Vagina (tissue), 2 donors: ENCODE measurements around the gene EIF4H. TPM values are rescaled to one million over a fixed set of nuclear protein-coding genes. Genes with fewer than 3 reads are reported as not detected.

Source experiments
- DNase-seq, 2 donors: peaks; one replicate each; pipeline ENCODE4 v3.0.0-alpha.2; 2017; ENCODE audit errors: extremely low spot score in 2 of 2
- H3K27ac ChIP-seq: fragments of 200-600 bp; sonication (generic); one replicate; pipeline ENCODE4 v1.5.1; 2019
- H3K27me3 ChIP-seq: fragments of 200-600 bp; sonication (generic); one replicate; pipeline ENCODE4 v1.5.1; 2019
- H3K36me3 ChIP-seq, 2 donors: fragments of 200-600 bp; sonication (generic); one replicate each; pipeline ENCODE4 v1.5.1; 2017 to 2019
- H3K4me1 ChIP-seq: fragments of 200-600 bp; sonication (generic); one replicate; pipeline ENCODE4 v1.5.1; 2019
- H3K4me3 ChIP-seq, 2 donors: fragments of 200-600 bp; sonication (generic); 1 replicate in 1 of 2; 2 replicates in 1 of 2; pipeline ENCODE4 v1.5.1; 2016 to 2019
- H3K9me3 ChIP-seq: fragments of 200-600 bp; sonication (generic); one replicate; pipeline ENCODE4 v1.5.1; 2019
- POLR2A ChIP-seq, 2 donors: fragments of 450-650 bp; IDR thresholded peaks; one replicate each; pipeline ENCODE4 v1.6.1; 2017; ENCODE audit warnings: antibody characterized with exemption in 2 of 2, mild to moderate bottlenecking in 2 of 2, moderate library complexity in 2 of 2
- POLR2AphosphoS5 ChIP-seq, 2 donors: sonication (generic); formaldehyde crosslinking; IDR thresholded peaks; one replicate each; pipeline ENCODE4 v1.9.0; 2017; ENCODE audit warnings: antibody characterized with exemption in 2 of 2, mild to moderate bottlenecking in 2 of 2, low read depth in 1 of 2; ENCODE audit not compliant: insufficient read depth in 1 of 2
- intact Hi-C: fragments of 100-400 bp; cut with DNase I; formaldehyde crosslinking; loops from one replicate; pipeline ENCODE4 v1.15.1; 2023
- total RNA-seq: library from RNA; depleted of rRNA; stranded (reverse); fragments of >200 nt; gene quantifications from one replicate; pipeline ENCODE4 v1.2.3, GENCODE V29; 2016
- TF ChIP-seq, protein P1 (sequence below), 3 experiments: fragments of 450-650 bp in 2 of 3; fragments of 200-600 bp in 1 of 3; sonication (generic) in 1 of 3; IDR thresholded peaks; one replicate each; pipeline ENCODE4 v1.5.1; 2017 to 2019; ENCODE audit warnings: antibody characterized with exemption in 3 of 3, mild to moderate bottlenecking in 2 of 3, moderate library complexity in 2 of 3

Gene EIF4H
- total RNA-seq, result 139 TPM

GRCh38 chr7:74173866-74174605 is at the start of gene EIF4H:
Gene EIF4H (plus strand): TSS chr7:74174356. CDS start chr7:74174384, 28 bp downstream.
- Histone ChIP-seq H3K9me3 (no peaks in the 10 kb centered on the region), H3K27ac (peak within 1 kb of the TSS; percentile 96), H3K36me3 (no peaks in the 10 kb centered on the region), H3K4me3 (peak within 1 kb of the TSS; percentile 60 to 91), H3K4me1 (peaks cover 58% of the 10 kb centered on the region), H3K27me3 (no peaks in the 10 kb centered on the region)
- peak; percentile 96 for DNase-seq
- TF ChIP-seq POLR2AphosphoS5 (IDR thresholded peaks at IDR 0.05; ENCODE audit: insufficient read depth in 1 of 2, low read depth in 1 of 2), result peak in 1 of 2 donors; percentile 86
- peak in 1 of 2 donors; percentile 82 for TF ChIP-seq POLR2A (IDR thresholded peaks at IDR 0.05)
- TF ChIP-seq, protein P1, sequence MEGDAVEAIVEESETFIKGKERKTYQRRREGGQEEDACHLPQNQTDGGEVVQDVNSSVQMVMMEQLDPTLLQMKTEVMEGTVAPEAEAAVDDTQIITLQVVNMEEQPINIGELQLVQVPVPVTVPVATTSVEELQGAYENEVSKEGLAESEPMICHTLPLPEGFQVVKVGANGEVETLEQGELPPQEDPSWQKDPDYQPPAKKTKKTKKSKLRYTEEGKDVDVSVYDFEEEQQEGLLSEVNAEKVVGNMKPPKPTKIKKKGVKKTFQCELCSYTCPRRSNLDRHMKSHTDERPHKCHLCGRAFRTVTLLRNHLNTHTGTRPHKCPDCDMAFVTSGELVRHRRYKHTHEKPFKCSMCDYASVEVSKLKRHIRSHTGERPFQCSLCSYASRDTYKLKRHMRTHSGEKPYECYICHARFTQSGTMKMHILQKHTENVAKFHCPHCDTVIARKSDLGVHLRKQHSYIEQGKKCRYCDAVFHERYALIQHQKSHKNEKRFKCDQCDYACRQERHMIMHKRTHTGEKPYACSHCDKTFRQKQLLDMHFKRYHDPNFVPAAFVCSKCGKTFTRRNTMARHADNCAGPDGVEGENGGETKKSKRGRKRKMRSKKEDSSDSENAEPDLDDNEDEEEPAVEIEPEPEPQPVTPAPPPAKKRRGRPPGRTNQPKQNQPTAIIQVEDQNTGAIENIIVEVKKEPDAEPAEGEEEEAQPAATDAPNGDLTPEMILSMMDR (IDR thresholded peaks at IDR 0.05), result no peak
- intact Hi-C loops, result loop anchor here (10.0 kb wide), 1 partner anchor 89 kb away; the partner anchor contains the start of gene LIMK1

GRCh38 chr7:74126220-74126880 is 47.8 kb upstream of the EIF4H start:
- Histone ChIP-seq H3K36me3 (peaks cover 0 to 9% of the 10 kb centered on the region in 2 donors), H3K9me3 (no peaks in the 10 kb centered on the region), H3K4me3 (no peak overlapping the region), H3K27me3 (no peaks in the 10 kb centered on the region), H3K4me1 (no peaks in the 10 kb centered on the region), H3K27ac (no peak overlapping the region)
- intact Hi-C loops, result no loop called here
- TF ChIP-seq POLR2A (IDR thresholded peaks at IDR 0.05), result no peak
- TF ChIP-seq, protein P1 (IDR thresholded peaks at IDR 0.05), result no peak
- TF ChIP-seq POLR2AphosphoS5 (IDR thresholded peaks at IDR 0.05; ENCODE audit: insufficient read depth in 1 of 2, low read depth in 1 of 2), result no peak
- DNase-seq, result no peak

- no peaks in the 10 kb centered on the region for H3K27me3 ChIP-seq
- intact Hi-C loops, result no loop called here
- H3K4me3 ChIP-seq, result no peak overlapping the region
- no peaks in the 10 kb centered on the region for H3K36me3 ChIP-seq
- H3K4me1 ChIP-seq, result no peaks in the 10 kb centered on the region
- DNase-seq, result no peak
- TF ChIP-seq POLR2A (IDR thresholded peaks at IDR 0.05) (no peak), POLR2AphosphoS5 (IDR thresholded peaks at IDR 0.05; ENCODE audit: insufficient read depth in 1 of 2, low read depth in 1 of 2) (no peak)
- TF ChIP-seq, protein P1 (IDR thresholded peaks at IDR 0.05), result no peak
- H3K27ac ChIP-seq, result no peak overlapping the region
- H3K9me3 ChIP-seq, result no peaks in the 10 kb centered on the region
Measured at GRCh38 chr7:74129887-74130286, 44.3 kb upstream of the EIF4H start.

DNA sequence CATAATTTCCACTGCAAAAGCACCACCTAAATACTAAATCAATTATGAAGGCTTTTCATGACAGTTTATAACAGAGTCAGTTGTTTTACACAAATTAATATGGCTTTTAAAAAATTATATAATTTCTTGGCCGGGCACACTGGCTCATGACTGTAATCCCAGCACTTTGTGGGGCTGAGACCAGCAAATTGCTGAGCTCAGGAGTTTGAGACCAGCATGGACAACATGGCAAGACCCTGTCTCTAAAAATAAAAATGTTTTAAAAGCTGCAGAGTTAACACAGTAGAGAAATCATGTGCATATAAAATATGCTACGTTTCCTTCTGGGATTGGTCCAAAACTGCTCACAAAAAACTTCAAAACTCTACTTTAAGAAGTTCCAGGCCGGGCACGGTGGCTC is 43.6 kb upstream of the EIF4H start:
- no peak for DNase-seq

More for the DNA sequence above, 43.6 kb upstream of the EIF4H start:
- no peaks in the 10 kb centered on the region for H3K27me3 ChIP-seq
- H3K4me3 ChIP-seq, result no peak overlapping the region
- H3K36me3 ChIP-seq, result no peaks in the 10 kb centered on the region
- intact Hi-C loops, result no loop called here
- no peaks in the 10 kb centered on the region for H3K9me3 ChIP-seq
- TF ChIP-seq POLR2AphosphoS5 (IDR thresholded peaks at IDR 0.05; ENCODE audit: insufficient read depth in 1 of 2, low read depth in 1 of 2) (no peak), POLR2A (IDR thresholded peaks at IDR 0.05) (no peak)
- TF ChIP-seq, protein P1 (IDR thresholded peaks at IDR 0.05), result no peak
- no peaks in the 10 kb centered on the region for H3K4me1 ChIP-seq
- H3K27ac ChIP-seq, result no peak overlapping the region
